ENCODE measurements around the gene SMTNL2. TPM values are rescaled to one million over a fixed set of nuclear protein-coding genes. Genes with fewer than 3 reads are reported as not detected.

The SMTNL2 gene
- total and polyA plus RNA-seq, 9 of the 15 experiments (the other 6 are each of a cell fraction or from before 2014, with no cell fraction given): not detected

- Histone ChIP-seq H3K9ac (ENCODE audit: insufficient read depth in 1 of 2, low read depth in 2 of 2, low read length in 2 of 2) (no peak overlapping the region), H2AFZ (ENCODE audit: low read depth, low read length) (no peak overlapping the region), H4K20me1 (replicated peaks; ENCODE audit: control insufficient read depth, insufficient read depth, low read length) (0 out of 2 replicates have a peak, but pooled peaks cover 6% of the 10 kb centered on the region), H3K36me3 (ENCODE audit: control insufficient read depth, insufficient read depth, low read length) (no peaks in the 10 kb centered on the region), H3K9me3 (replicated peaks; ENCODE audit: control insufficient read depth, insufficient read depth, low read depth, low read length) (no peaks in the 10 kb centered on the region), H3K9me1 (ENCODE audit: control insufficient read depth, insufficient read depth, low read length) (no peaks in the 10 kb centered on the region), H3K27ac (ENCODE audit: extremely low read depth, low read depth, low read length) (no peak overlapping the region), H3K27me3 (ENCODE audit: control insufficient read depth in 2 of 2, insufficient read depth in 2 of 2, low read length in 2 of 2) (peaks cover 20 to 40% of the 10 kb centered on the region in 2 experiments), H3K4me3 (no peak overlapping the region), H3K4me1 (replicated peaks in 1 of 2; ENCODE audit: control insufficient read depth in 2 of 2, insufficient read depth in 2 of 2, low read length in 2 of 2) (peaks cover 3 to 7% of the 10 kb centered on the region in 2 experiments; a peak in 3 of 5 replicates), H3K79me2 (ENCODE audit: control insufficient read depth, insufficient read depth, low read length) (no peaks in the 10 kb centered on the region), H3K4me2 (ENCODE audit: insufficient read depth, low read length) (no peak overlapping the region)
- BruUV-seq (replicated peaks): no TSS peak
- no peak for FAIRE-seq
- intact Hi-C loops (cut with micrococcal nuclease) (no loop called here), in situ Hi-C loops (cut with MboI) (no loop called here)
- TF ChIP-seq TCF15 (CRISPR knock-in tag; IDR thresholded peaks at IDR 0.05) (no peak), ZNF318 (IDR thresholded peaks at IDR 0.05; ENCODE audit: borderline replicate concordance in 1 of 2, low read depth in 1 of 2) (no peak)
- CTCF ChIA-PET (ENCODE audit: low intra/inter-chr PET ratio): no interaction called here
- DNase-seq (ENCODE audit: extremely low read depth in 1 of 4, low spot score in 3 of 4): no peak
- POLR2A ChIA-PET: interaction anchor here (0.6 to 1.2 kb wide), 2 partner anchors 11 to 451 kb away, joined by 3 read pairs; no protein-coding TSS in a partner anchor
- WGBS (ENCODE audit: insufficient coverage, low coverage, missing lambda C conversion rate): 37% methylated on average over 5 of the region's 5 CpGs
- no peak for ATAC-seq
Observed at GRCh38 chr17:4610162-4610561, 25.8 kb downstream of the SMTNL2 start.
